ENCODE data around the gene SEC14L3. TPM values are rescaled to one million over a fixed set of nuclear protein-coding genes. Genes with fewer than 3 reads are reported as not detected.

Gene SEC14L3
- polyA plus RNA-seq, 1 of the 3 experiments (the other 2 are of a cell fraction), result not detected

DNA sequence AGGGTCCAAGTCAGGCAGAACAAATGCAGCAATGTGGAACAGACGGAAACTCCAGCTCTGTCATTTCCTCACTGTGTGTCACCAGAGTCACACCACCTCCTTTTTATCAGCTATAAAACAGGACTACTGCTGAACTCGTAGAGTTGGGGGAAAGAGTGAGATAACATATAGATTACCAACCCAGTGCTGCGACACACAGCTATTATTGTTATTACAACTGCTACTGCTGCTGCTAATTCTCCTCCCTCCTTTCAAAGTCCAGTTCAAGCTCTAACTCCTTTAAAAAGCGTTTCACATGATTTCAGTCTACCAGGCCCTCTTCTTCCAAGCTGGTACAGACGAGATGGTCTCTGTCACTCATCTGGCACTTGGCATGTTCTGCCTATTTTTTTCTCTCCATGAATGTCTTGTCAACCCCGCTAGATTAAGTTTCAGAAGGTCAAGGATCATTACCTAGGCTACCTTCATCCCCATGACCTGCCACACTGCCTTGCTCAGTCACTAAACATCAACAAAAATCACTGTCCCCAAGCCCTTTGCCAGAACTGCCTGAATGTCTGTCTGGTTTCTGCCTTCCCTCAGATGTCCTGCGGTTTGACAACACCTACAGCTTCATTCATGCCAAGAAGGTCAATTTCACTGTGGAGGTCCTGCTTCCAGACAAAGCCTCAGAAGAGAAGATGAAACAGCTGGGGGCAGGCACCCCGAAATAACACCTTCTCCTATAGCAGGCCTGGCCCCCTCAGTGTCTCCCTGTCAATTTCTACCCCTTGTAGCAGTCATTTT is 49.9 kb downstream of the SEC14L3 start:
- WGBS (ENCODE audit: low lambda C conversion rate), result 47% methylated on average over 8 of the region's 8 CpGs
- peaks cover 53% of the 10 kb centered on the region for H3F3A ChIP-seq (replicated peaks; ENCODE audit: insufficient read depth)
- no peaks in the 10 kb centered on the region for H4K20me1 ChIP-seq (ENCODE audit: insufficient read depth)
- no peaks in the 10 kb centered on the region for H3K9me2 ChIP-seq
- no peaks in the 10 kb centered on the region for H3K27me3 ChIP-seq (ENCODE audit: insufficient read depth)
- TF ChIP-seq MXI1 (IDR thresholded peaks at IDR 0.05; ENCODE audit: low read depth, low read length) (peak; percentile 34; the same call in 1 of the 2 replicates), EZH2phosphoT487 (IDR thresholded peaks at IDR 0.05; ENCODE audit: borderline replicate concordance, low read depth) (no peak), SIN3A (IDR thresholded peaks at IDR 0.05; ENCODE audit: borderline replicate concordance, low read depth, low read length) (no peak), RXRA (IDR thresholded peaks at IDR 0.05; ENCODE audit: borderline replicate concordance, low read depth) (no peak), ZBTB33 (IDR thresholded peaks at IDR 0.05; ENCODE audit: borderline replicate concordance, low read depth) (no peak), PBX3 (IDR thresholded peaks at IDR 0.05) (no peak), SMC3 (IDR thresholded peaks at IDR 0.05; ENCODE audit: low read depth, low read length) (peak; percentile 3; the same call in 1 of the 2 replicates), RAD21 (IDR thresholded peaks at IDR 0.05; ENCODE audit: low read length) (peak; percentile 19)
- TF ChIP-seq, protein P1, sequence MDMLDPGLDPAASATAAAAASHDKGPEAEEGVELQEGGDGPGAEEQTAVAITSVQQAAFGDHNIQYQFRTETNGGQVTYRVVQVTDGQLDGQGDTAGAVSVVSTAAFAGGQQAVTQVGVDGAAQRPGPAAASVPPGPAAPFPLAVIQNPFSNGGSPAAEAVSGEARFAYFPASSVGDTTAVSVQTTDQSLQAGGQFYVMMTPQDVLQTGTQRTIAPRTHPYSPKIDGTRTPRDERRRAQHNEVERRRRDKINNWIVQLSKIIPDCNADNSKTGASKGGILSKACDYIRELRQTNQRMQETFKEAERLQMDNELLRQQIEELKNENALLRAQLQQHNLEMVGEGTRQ (IDR thresholded peaks at IDR 0.05; ENCODE audit: borderline replicate concordance, low read depth, low read length), result no peak
- peaks cover 42 to 46% of the 10 kb centered on the region in 2 experiments for H3K4me1 ChIP-seq (ENCODE audit: control insufficient read depth in 1 of 2, insufficient read depth in 2 of 2, low read depth in 1 of 2, low read length in 1 of 2)
- H3K4me2 ChIP-seq, result peak overlapping the region; percentile 97
- POLR2A ChIA-PET, result no interaction called here
- H3K27ac ChIP-seq (ENCODE audit: low read depth in 2 of 2, low read length in 1 of 2), result peak overlapping the region; percentile 97 to 99
- H3K79me2 ChIP-seq (ENCODE audit: insufficient read depth), result peaks cover 4% of the 10 kb centered on the region; the same call in 1 of the 2 replicates
- no peak for DNase-seq
- H3K4me3 ChIP-seq (ENCODE audit: low read depth in 2 of 2, low read length in 1 of 2), result peak overlapping the region; percentile 67 to 74; a peak in 2 of 4 replicates
- peak overlapping the region; percentile 97 for H3K9ac ChIP-seq
- no peak overlapping the region; the same call in 1 of the 2 replicates for H2AFZ ChIP-seq (ENCODE audit: low read depth)
- H3K36me3 ChIP-seq (replicated peaks in 1 of 2; ENCODE audit: control insufficient read depth in 1 of 2, insufficient read depth in 2 of 2, low read length in 1 of 2), result peaks cover 14 to 19% of the 10 kb centered on the region in 2 experiments
- CTCF ChIA-PET, result interaction anchor here (0.6 to 3.7 kb wide), 8 partner anchors 7 to 134 kb away, joined by 3 to 20 read pairs (median 7); partner anchors contain the start of genes RNF215 and SEC14L2
- H3K9me3 ChIP-seq, result no peaks in the 10 kb centered on the region

Measured in SK-N-SH (cell line).